AG04450 (cell line): ENCODE measurements around the gene GRAP. TPM values are rescaled to one million over a fixed set of nuclear protein-coding genes. Genes with fewer than 3 reads are reported as not detected.

Experiments used
- polyA plus RNA-seq: library from polyadenylated mRNA; depleted of rRNA; stranded (reverse); fragments of >200 nt; gene quantifications from 2 replicates; pipeline ENCODE4 v1.2.3, GENCODE V29; 2011; rRNA removed
- small RNA-seq: library from RNA; depleted of rRNA; stranded (forward); fragments of <200 nt; gene quantifications from one replicate; pipeline ENCODE3, GENCODE V24; 2012; ENCODE audit warnings: low read depth; ENCODE audit not compliant: insufficient read length

The GRAP gene
- polyA plus RNA-seq, 1 experiment: 0.15 TPM

Small RNA genes within 50 kb of the gene (small RNA-seq; reads per million reads assigned to genes)
- not detected for gene AC090286.3

Other genes with a start within 250 kb of the GRAP start
- 27.3 and 33.9 TPM in 2 replicates for gene PRPSAP2, start 188.8 kb downstream of the GRAP start, polyA plus RNA-seq
- not detected in 2 replicates for gene SLC5A10, start 94.8 kb downstream of the GRAP start, polyA plus RNA-seq
- 4.8 and 6.1 TPM in 2 replicates for gene FAM83G, start 42.2 kb downstream of the GRAP start, polyA plus RNA-seq
- gene GRAPL, start 80.6 kb upstream of the GRAP start, polyA plus RNA-seq: not detected in 2 replicates
- gene EPN2, start 190.4 kb upstream of the GRAP start, polyA plus RNA-seq: 25.7 and 27.9 TPM in 2 replicates